HG02678 (cell line): ENCODE measurements around the gene TGM4.
A peak's percentile ranks its signal among the peaks of the same experiment; 100 is the strongest.

ENCODE experiments used
- ATAC-seq: cut with Tn5 transposase; IDR thresholded peaks from one replicate; pipeline ENCODE4 v1.9.1; 2021; ENCODE audit warnings: mild to moderate bottlenecking, moderate library complexity; ENCODE audit not compliant: unreplicated experiment

The TGM4 gene

GRCh38 chr3:44950275-44950734 lies 75.9 kb downstream of the TGM4 start:
- no peak for ATAC-seq

- no peak for ATAC-seq
Measured at GRCh38 chr3:44952689-44953088, 78.3 kb downstream of the TGM4 start.

GRCh38 chr3:44954304-44954703 lies 79.9 kb downstream of the TGM4 start:
- ATAC-seq: no peak

GRCh38 chr3:44954962-44955361 lies 80.6 kb downstream of the TGM4 start:
- peak; percentile 71 for ATAC-seq

- ATAC-seq: no peak
Measured at GRCh38 chr3:44955917-44956316, 81.5 kb downstream of the TGM4 start.

GRCh38 chr3:44957986-44958385 lies 83.6 kb downstream of the TGM4 start:
- ATAC-seq: no peak

GRCh38 chr3:44958386-44958785 lies 84.0 kb downstream of the TGM4 start:
- no peak for ATAC-seq

- ATAC-seq: no peak
Measured at GRCh38 chr3:44960387-44961026, 86.1 kb downstream of the TGM4 start.

GRCh38 chr3:44961888-44962287 lies 87.5 kb downstream of the TGM4 start:
- ATAC-seq: no peak

- ATAC-seq: no peak
Measured at GRCh38 chr3:44962621-44963393, 88.4 kb downstream of the TGM4 start.

- no peak for ATAC-seq
Measured at GRCh38 chr3:44963571-44964325, 89.3 kb downstream of the TGM4 start.
